ENCODE results near the gene APOBEC4.

DNA sequence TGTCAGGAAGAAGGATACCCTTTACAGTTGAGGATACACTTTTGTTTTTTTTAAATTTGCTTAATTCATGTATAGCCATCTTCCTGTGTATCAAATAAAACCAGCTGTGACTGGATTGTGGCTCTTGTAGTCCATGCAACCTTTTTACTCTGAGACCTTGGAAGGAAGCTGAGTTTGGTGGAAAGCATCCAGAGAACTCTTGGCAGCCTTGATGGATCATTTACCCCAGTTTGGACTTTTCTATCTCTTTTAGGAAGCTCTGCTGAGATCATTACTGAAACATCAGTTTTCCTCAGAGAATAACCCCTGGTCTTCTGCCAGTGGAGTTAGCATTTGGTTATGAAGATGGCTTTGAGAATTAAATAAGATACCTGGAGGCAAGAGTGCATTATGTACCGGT lies 21.2 kb upstream of the APOBEC4 start:
- TF ChIP-seq, protein P1, sequence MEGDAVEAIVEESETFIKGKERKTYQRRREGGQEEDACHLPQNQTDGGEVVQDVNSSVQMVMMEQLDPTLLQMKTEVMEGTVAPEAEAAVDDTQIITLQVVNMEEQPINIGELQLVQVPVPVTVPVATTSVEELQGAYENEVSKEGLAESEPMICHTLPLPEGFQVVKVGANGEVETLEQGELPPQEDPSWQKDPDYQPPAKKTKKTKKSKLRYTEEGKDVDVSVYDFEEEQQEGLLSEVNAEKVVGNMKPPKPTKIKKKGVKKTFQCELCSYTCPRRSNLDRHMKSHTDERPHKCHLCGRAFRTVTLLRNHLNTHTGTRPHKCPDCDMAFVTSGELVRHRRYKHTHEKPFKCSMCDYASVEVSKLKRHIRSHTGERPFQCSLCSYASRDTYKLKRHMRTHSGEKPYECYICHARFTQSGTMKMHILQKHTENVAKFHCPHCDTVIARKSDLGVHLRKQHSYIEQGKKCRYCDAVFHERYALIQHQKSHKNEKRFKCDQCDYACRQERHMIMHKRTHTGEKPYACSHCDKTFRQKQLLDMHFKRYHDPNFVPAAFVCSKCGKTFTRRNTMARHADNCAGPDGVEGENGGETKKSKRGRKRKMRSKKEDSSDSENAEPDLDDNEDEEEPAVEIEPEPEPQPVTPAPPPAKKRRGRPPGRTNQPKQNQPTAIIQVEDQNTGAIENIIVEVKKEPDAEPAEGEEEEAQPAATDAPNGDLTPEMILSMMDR (IDR thresholded peaks at IDR 0.05), result no peak
- no peak for TF ChIP-seq POLR2A (IDR thresholded peaks at IDR 0.05)

Data from esophagus squamous epithelium (tissue), 4 donors.